Measurements from ENCODE around the gene VSTM2L. TPM values are rescaled to one million over a fixed set of nuclear protein-coding genes. Genes with fewer than 3 reads are reported as not detected.

Gene VSTM2L
- total RNA-seq, 2 experiments from 2014 or later = 0.17 TPM; not detected in 1

GRCh38 chr20:37954626-37955025, 51.7 kb downstream of the VSTM2L start:
- no peak overlapping the region for H2AFZ ChIP-seq (ENCODE audit: low read length)
- H3K4me2 ChIP-seq (ENCODE audit: low read length) = no peak overlapping the region
- no peak for DNase-seq (ENCODE audit: low spot score)
- no peaks in the 10 kb centered on the region for H3K9me2 ChIP-seq (ENCODE audit: insufficient read depth, low read length)
- no peak overlapping the region for H3K4me3 ChIP-seq (ENCODE audit: low read depth, low read length, poor library complexity, severe bottlenecking)
- H4K20me1 ChIP-seq (ENCODE audit: insufficient read depth, low read length) = no peaks in the 10 kb centered on the region
- H3K36me3 ChIP-seq (ENCODE audit: insufficient read depth, low read length) = no peaks in the 10 kb centered on the region
- no TSS peak for BruUV-seq (replicated peaks)
- POLR2A ChIA-PET = no interaction called here
- no peaks in the 10 kb centered on the region for H3K79me2 ChIP-seq (ENCODE audit: insufficient read depth, low read depth, low read length)
- intact Hi-C loops (cut with micrococcal nuclease; ENCODE audit: unreplicated experiment) = no loop called here
- no peaks in the 10 kb centered on the region for H3K9me3 ChIP-seq (ENCODE audit: low read length)
- H3K27ac ChIP-seq (ENCODE audit: low read depth, low read length, poor library complexity, severe bottlenecking) = no peak overlapping the region
- no peak for TF ChIP-seq EZH2phosphoT487 (IDR thresholded peaks at IDR 0.05; ENCODE audit: borderline replicate concordance, low read depth, low read length)
- no peak for TF ChIP-seq CTCF (conservative IDR thresholded peaks at IDR 0.05; ENCODE audit: low read length)
- CTCF ChIA-PET (ENCODE audit: unreplicated experiment) = no interaction called here
- no peaks in the 10 kb centered on the region for H3K4me1 ChIP-seq (ENCODE audit: insufficient read depth, low read length, poor library complexity, severe bottlenecking)

- POLR2A ChIA-PET = no interaction called here
- H3K4me2 ChIP-seq (ENCODE audit: low read length) = no peak overlapping the region
- intact Hi-C loops (cut with micrococcal nuclease; ENCODE audit: unreplicated experiment) = no loop called here
- no TSS peak for BruUV-seq (replicated peaks)
- H4K20me1 ChIP-seq (ENCODE audit: insufficient read depth, low read length) = no peaks in the 10 kb centered on the region
- DNase-seq (ENCODE audit: low spot score) = no peak
- H3K9me2 ChIP-seq (ENCODE audit: insufficient read depth, low read length) = no peaks in the 10 kb centered on the region
- H3K27ac ChIP-seq (ENCODE audit: low read depth, low read length, poor library complexity, severe bottlenecking) = no peak overlapping the region
- no peaks in the 10 kb centered on the region for H3K9me3 ChIP-seq (ENCODE audit: low read length)
- no peaks in the 10 kb centered on the region for H3K79me2 ChIP-seq (ENCODE audit: insufficient read depth, low read depth, low read length)
- H3K4me3 ChIP-seq (ENCODE audit: low read depth, low read length, poor library complexity, severe bottlenecking) = no peak overlapping the region
- CTCF ChIA-PET (ENCODE audit: unreplicated experiment) = no interaction called here
- TF ChIP-seq EZH2phosphoT487 (IDR thresholded peaks at IDR 0.05; ENCODE audit: borderline replicate concordance, low read depth, low read length) (no peak), CTCF (conservative IDR thresholded peaks at IDR 0.05; ENCODE audit: low read length) (no peak)
- H3K36me3 ChIP-seq (ENCODE audit: insufficient read depth, low read length) = no peaks in the 10 kb centered on the region
- H3K4me1 ChIP-seq (ENCODE audit: insufficient read depth, low read length, poor library complexity, severe bottlenecking) = no peaks in the 10 kb centered on the region
- H2AFZ ChIP-seq (ENCODE audit: low read length) = no peak overlapping the region
Measured at GRCh38 chr20:37955511-37955910, 52.6 kb downstream of the VSTM2L start.

GRCh38 chr20:37956107-37956585, 53.2 kb downstream of the VSTM2L start:
- no peak overlapping the region for H3K4me2 ChIP-seq (ENCODE audit: low read length)
- H3K4me1 ChIP-seq (ENCODE audit: insufficient read depth, low read length, poor library complexity, severe bottlenecking) = no peaks in the 10 kb centered on the region
- no peak overlapping the region for H3K27ac ChIP-seq (ENCODE audit: low read depth, low read length, poor library complexity, severe bottlenecking)
- no peaks in the 10 kb centered on the region for H3K9me2 ChIP-seq (ENCODE audit: insufficient read depth, low read length)
- no peak overlapping the region for H2AFZ ChIP-seq (ENCODE audit: low read length)
- H3K79me2 ChIP-seq (ENCODE audit: insufficient read depth, low read depth, low read length) = no peaks in the 10 kb centered on the region
- DNase-seq (ENCODE audit: low spot score) = no peak
- BruUV-seq (replicated peaks) = no TSS peak
- no peaks in the 10 kb centered on the region for H3K9me3 ChIP-seq (ENCODE audit: low read length)
- no peak overlapping the region for H3K4me3 ChIP-seq (ENCODE audit: low read depth, low read length, poor library complexity, severe bottlenecking)
- TF ChIP-seq EZH2phosphoT487 (IDR thresholded peaks at IDR 0.05; ENCODE audit: borderline replicate concordance, low read depth, low read length) (no peak), CTCF (conservative IDR thresholded peaks at IDR 0.05; ENCODE audit: low read length) (no peak)
- CTCF ChIA-PET (ENCODE audit: unreplicated experiment) = no interaction called here
- no peaks in the 10 kb centered on the region for H3K36me3 ChIP-seq (ENCODE audit: insufficient read depth, low read length)
- no peaks in the 10 kb centered on the region for H4K20me1 ChIP-seq (ENCODE audit: insufficient read depth, low read length)
- intact Hi-C loops (cut with micrococcal nuclease; ENCODE audit: unreplicated experiment) = no loop called here
- POLR2A ChIA-PET = interaction anchor here (0.6 to 0.7 kb wide), 3 partner anchors 245 to 1005 kb away, joined by 3 to 5 read pairs (median 3); no protein-coding TSS in a partner anchor

Data from OCI-LY7 (cell line).